WERI-Rb-1 (cell line): ENCODE results near the gene VRK3.

Source experiments
- DNase-seq: peaks from one replicate; pipeline ENCODE4 v3.0.0-alpha.2; 2020
- H3K27ac ChIP-seq: fragments of 250-450 bp; sonication (Bioruptor Pico); 2 replicates; pipeline ENCODE4 v1.5.1; 2020; ENCODE audit warnings: mild to moderate bottlenecking, moderate library complexity
- H3K27me3 ChIP-seq: fragments of 250-450 bp; sonication (Bioruptor Pico); 2 replicates; pipeline ENCODE4 v1.5.1; 2021; ENCODE audit warnings: mild to moderate bottlenecking, low read depth, moderate library complexity; ENCODE audit not compliant: insufficient read depth, severe bottlenecking
- H3K36me3 ChIP-seq: fragments of 250-450 bp; sonication (Bioruptor Pico); 2 replicates; pipeline ENCODE4 v1.5.1; 2020; ENCODE audit warnings: mild to moderate bottlenecking, moderate library complexity
- H3K4me3 ChIP-seq: 2 replicates; pipeline ENCODE4 v1.5.1; 2011; ENCODE audit warnings: low read depth, mild to moderate bottlenecking, control low read depth, low read length
- H3K9me3 ChIP-seq: fragments of 250-450 bp; sonication (Bioruptor Pico); 2 replicates; pipeline ENCODE4 v1.5.1; 2021; ENCODE audit warnings: mild to moderate bottlenecking, moderate library complexity; ENCODE audit not compliant: severe bottlenecking
- TF ChIP-seq, protein P1 (sequence below): IDR thresholded peaks from 2 replicates; pipeline ENCODE4 v1.5.1; 2011; ENCODE audit warnings: low read depth, mild to moderate bottlenecking, control low read depth, inconsistent platforms, low read length

Gene VRK3

DNA sequence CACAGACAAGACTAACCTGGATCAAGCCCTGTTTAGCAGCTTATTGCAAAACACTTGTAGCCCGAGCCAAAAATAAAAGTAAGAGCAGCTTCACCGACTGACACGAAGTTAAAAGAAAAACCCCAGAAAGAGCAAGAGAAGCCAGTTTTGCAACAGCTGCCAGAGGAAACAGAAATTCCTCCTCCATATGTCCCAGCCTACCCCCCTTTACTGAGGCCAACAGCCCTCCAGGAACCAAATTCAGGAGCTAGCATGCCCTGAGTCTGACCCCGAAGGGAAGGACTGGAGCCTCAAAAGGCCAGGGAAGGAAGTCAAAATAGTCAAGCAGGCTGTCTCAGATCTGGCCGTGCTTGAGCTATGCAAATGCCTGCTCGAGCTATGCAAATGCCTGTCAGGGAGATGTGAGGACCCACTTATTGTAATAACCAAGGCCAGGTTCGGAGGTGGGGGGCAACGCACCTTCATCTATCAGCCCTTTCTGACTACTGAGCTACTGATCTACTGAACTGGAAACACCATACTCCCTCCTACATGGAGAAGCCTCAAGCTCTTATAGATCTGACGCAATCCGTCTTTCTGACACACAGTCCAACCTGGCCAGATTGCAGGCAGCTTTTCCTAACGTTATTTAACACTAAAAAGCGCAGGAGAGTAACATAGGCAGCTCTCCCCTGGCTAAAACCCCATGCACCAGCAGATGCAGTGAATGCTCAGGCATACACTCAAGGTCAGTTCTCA, 70.9 kb downstream of the VRK3 start:
- H3K27me3 ChIP-seq = no peaks in the 10 kb centered on the region
- DNase-seq = no peak
- TF ChIP-seq, protein P1, sequence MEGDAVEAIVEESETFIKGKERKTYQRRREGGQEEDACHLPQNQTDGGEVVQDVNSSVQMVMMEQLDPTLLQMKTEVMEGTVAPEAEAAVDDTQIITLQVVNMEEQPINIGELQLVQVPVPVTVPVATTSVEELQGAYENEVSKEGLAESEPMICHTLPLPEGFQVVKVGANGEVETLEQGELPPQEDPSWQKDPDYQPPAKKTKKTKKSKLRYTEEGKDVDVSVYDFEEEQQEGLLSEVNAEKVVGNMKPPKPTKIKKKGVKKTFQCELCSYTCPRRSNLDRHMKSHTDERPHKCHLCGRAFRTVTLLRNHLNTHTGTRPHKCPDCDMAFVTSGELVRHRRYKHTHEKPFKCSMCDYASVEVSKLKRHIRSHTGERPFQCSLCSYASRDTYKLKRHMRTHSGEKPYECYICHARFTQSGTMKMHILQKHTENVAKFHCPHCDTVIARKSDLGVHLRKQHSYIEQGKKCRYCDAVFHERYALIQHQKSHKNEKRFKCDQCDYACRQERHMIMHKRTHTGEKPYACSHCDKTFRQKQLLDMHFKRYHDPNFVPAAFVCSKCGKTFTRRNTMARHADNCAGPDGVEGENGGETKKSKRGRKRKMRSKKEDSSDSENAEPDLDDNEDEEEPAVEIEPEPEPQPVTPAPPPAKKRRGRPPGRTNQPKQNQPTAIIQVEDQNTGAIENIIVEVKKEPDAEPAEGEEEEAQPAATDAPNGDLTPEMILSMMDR = no peak
- H3K9me3 ChIP-seq = no peaks in the 10 kb centered on the region
- no peaks in the 10 kb centered on the region for H3K36me3 ChIP-seq
- H3K27ac ChIP-seq = peak overlapping the region; percentile 32
- H3K4me3 ChIP-seq = 0 out of 2 replicates have a peak overlapping the region, but pooled peaks have one; percentile 13

DNA sequence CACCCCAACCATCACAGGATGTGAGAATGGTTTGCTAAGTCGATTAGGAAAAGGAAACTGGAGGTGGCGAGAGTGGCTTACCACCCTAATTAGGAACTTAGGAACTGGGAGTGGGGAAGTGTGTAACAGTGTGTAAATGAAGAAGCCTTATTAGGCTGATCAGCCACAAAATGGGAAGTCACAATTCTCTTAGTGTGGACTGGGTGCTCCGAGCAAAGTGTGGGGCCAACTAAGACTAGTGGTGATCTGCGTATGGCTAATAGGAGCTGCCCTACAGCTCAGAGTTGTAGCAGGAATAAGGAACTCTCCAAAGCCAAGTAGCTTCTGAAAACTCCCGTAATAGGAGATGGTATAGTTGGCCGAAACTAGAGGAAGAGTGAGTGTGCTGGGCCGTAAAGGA, 71.8 kb downstream of the VRK3 start:
- DNase-seq = no peak
- Histone ChIP-seq H3K9me3 (no peaks in the 10 kb centered on the region), H3K27ac (no peak overlapping the region), H3K27me3 (no peaks in the 10 kb centered on the region), H3K36me3 (no peaks in the 10 kb centered on the region), H3K4me3 (no peak overlapping the region)
- TF ChIP-seq, protein P1 = no peak

DNA sequence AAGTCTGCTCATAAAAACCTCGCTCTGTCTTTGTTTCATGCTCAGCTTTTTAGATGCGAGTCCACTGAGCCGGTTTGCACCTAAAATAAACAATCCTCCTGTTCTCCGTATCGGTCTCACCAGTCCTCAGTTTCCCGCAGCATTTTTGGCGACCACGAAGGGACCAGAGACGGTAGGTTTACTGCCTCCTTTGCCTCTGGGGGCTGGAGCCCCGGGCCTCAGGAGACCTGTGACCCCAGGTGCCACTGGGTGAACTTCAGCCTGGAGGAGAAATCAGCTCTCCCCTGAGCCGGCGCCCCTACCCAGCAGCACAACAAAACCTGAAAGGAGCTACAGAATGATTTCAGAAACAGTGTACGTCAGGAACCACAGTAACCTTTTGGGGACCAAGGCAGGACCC, 72.3 kb downstream of the VRK3 start:
- no peak for DNase-seq
- Histone ChIP-seq H3K27ac (no peak overlapping the region), H3K36me3 (no peaks in the 10 kb centered on the region), H3K9me3 (no peaks in the 10 kb centered on the region), H3K4me3 (no peak overlapping the region), H3K27me3 (no peaks in the 10 kb centered on the region)
- TF ChIP-seq, protein P1 = no peak

DNA sequence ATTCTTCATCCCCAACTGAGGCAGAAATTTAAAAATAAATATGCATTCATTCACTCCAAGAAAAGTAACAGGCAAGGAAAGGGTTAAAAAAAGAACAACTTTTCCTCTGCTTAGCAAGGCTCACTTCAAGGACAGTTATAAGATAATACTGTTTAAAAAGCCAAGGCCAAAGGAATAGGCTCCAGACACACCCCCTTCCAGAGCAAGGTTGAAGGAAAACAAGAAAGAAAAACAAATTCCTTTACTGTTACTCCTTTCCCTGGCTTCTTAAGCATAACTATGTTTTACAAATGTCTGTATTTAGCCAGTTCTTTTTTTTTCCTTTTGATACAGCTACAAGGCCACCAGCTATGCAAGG, 72.7 kb downstream of the VRK3 start:
- Histone ChIP-seq H3K4me3 (no peak overlapping the region), H3K36me3 (no peaks in the 10 kb centered on the region), H3K9me3 (no peaks in the 10 kb centered on the region), H3K27ac (no peak overlapping the region), H3K27me3 (no peaks in the 10 kb centered on the region)
- TF ChIP-seq, protein P1 = no peak
- no peak for DNase-seq

DNA sequence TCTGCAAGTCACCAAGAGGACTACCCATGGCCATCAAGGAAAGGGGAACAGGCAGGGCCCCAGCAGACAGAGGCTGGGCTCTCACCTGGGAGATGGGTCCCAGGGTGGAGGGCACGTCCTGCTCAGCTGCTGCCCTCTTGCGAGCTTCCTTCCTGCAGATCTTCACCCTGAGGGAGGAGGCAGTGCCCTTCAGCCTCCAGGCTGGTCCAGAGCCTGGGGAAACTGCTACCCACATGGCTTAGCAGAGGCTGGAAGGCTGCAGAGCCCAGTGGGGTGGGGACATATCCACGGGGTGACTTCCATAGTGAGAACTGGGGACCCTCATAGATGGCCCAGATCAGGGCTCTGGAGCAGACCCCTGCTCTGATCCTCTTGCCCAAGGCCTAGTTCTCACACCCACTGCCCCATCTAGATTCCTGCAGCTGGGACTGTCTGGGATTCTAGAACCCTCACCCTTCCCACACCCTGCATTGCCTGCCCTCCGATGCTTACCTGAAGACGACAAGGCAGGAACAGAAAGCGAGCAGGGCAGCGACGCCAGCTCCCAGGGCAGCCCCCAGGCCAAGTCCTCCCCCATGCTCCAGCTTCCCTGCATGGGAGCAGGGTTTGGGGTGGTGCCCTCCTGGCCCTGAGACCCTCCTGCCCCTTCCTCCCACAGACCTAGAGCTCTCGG, 73.2 kb downstream of the VRK3 start:
- Histone ChIP-seq H3K27ac (no peak overlapping the region), H3K9me3 (no peaks in the 10 kb centered on the region), H3K4me3 (no peak overlapping the region), H3K36me3 (no peaks in the 10 kb centered on the region), H3K27me3 (no peaks in the 10 kb centered on the region)
- DNase-seq = no peak
- TF ChIP-seq, protein P1 = no peak
